IMR-90 (cell line): ENCODE results near the gene ST7. TPM values are rescaled to one million over a fixed set of nuclear protein-coding genes. Genes with fewer than 3 reads are reported as not detected.

Experiments used
- ATAC-seq: fragments of 200-7000 bp; cut with Tn5 transposase; 2 replicates; pipeline ENCODE4 v1.9.1; 2020; ENCODE audit warnings: low read depth, mild to moderate bottlenecking, moderate library complexity
- BruUV-seq: library from RNA; stranded (reverse); fragments of 400-500 nt; replicated peaks from 2 replicates; lab custom pipeline; 2021; lab: Mats Ljungman, UMichigan
- CTCF ChIA-PET: fragments of 300-600 bp; formaldehyde crosslinking; extraction: SDS; loops from one replicate; lab custom pipeline; 2021; ENCODE audit warnings: antibody characterized with exemption; lab: Yijun Ruan, JAX
- POLR2A ChIA-PET: fragments of 300-600 bp; sonication (Branson Sonifier 250); formaldehyde crosslinking; loops from one replicate; lab custom pipeline; 2022; ENCODE audit warnings: antibody characterized with exemption; ENCODE audit not compliant: unreplicated experiment; lab: Charles Lee
- DNase-seq: peaks from one replicate; pipeline ENCODE4 v3.0.0; 2013
- H2AFZ ChIP-seq: replicated peaks from 2 replicates; pipeline ENCODE3; 2013; ENCODE audit warnings: low read length, mild to moderate bottlenecking; ENCODE audit not compliant: poor library complexity
- H2AK5ac ChIP-seq: 2 replicates; pipeline ENCODE4 v1.6.1; 2013; ENCODE audit warnings: low read depth, low read length, inconsistent platforms
- H2AK9ac ChIP-seq: replicated peaks from 2 replicates; pipeline ENCODE3; 2013; ENCODE audit warnings: mild to moderate bottlenecking, low read depth, low read length, moderate library complexity; ENCODE audit not compliant: poor library complexity
- H2BK120ac ChIP-seq: 2 replicates; pipeline ENCODE4 v1.6.1; 2013; ENCODE audit warnings: low read depth, low read length, inconsistent platforms
- H2BK15ac ChIP-seq: 3 replicates; pipeline ENCODE4 v1.6.1; 2013; ENCODE audit warnings: low read depth, low read length, inconsistent platforms
- H2BK20ac ChIP-seq: 2 replicates; pipeline ENCODE4 v1.6.1; 2013; ENCODE audit warnings: low read depth, mild to moderate bottlenecking, inconsistent platforms, low read length, moderate library complexity
- H2BK5ac ChIP-seq: 2 replicates; pipeline ENCODE4 v1.6.1; 2013; ENCODE audit warnings: mild to moderate bottlenecking, low read depth, low read length, inconsistent platforms; ENCODE audit not compliant: poor library complexity, severe bottlenecking
- H3K14ac ChIP-seq: replicated peaks from 2 replicates; pipeline ENCODE4 v1.6.1; 2013; ENCODE audit warnings: low read depth, low read length, inconsistent platforms
- H3K18ac ChIP-seq: 2 replicates; pipeline ENCODE4 v1.6.1; 2013; ENCODE audit warnings: low read depth, low read length, control low read depth
- H3K23ac ChIP-seq: 2 replicates; pipeline ENCODE4 v1.6.1; 2013; ENCODE audit warnings: low read depth, low read length, inconsistent platforms
- H3K27ac ChIP-seq: 2 replicates; pipeline ENCODE4 v1.5.1; 2013; ENCODE audit warnings: mild to moderate bottlenecking, control low read depth, low read length; ENCODE audit not compliant: insufficient read depth
- H3K27me3 ChIP-seq: 2 replicates; pipeline ENCODE4 v1.6.1; 2013; ENCODE audit warnings: low read length; ENCODE audit not compliant: control insufficient read depth, insufficient read depth
- H3K36me3 ChIP-seq: 2 replicates; pipeline ENCODE4 v1.6.1; 2013; ENCODE audit warnings: low read length, mixed read lengths; ENCODE audit not compliant: control insufficient read depth, insufficient read depth
- H3K4ac ChIP-seq: 2 replicates; pipeline ENCODE4 v1.6.1; 2013; ENCODE audit warnings: low read depth, low read length, inconsistent platforms
- H3K4me1 ChIP-seq: 2 replicates; pipeline ENCODE4 v1.6.1; 2013; ENCODE audit warnings: low read length, mixed read lengths; ENCODE audit not compliant: control insufficient read depth, insufficient read depth
- H3K4me2 ChIP-seq: 2 replicates; pipeline ENCODE4 v1.6.1; 2013; ENCODE audit warnings: low read depth, mild to moderate bottlenecking, control low read depth, low read length, moderate library complexity
- H3K4me3 ChIP-seq: 2 replicates; pipeline ENCODE4 v1.5.1; 2013; ENCODE audit warnings: low read depth, mild to moderate bottlenecking, control low read depth, low read length, moderate library complexity; ENCODE audit not compliant: insufficient read depth
- H3K56ac ChIP-seq: 2 replicates; pipeline ENCODE4 v1.6.1; 2013; ENCODE audit warnings: low read length, inconsistent platforms; ENCODE audit not compliant: insufficient read depth; ENCODE audit errors: extremely low read depth
- H3K79me1 ChIP-seq, 2 experiments: 2 replicates each; pipeline ENCODE4 v1.6.1; 2013; ENCODE audit warnings: low read length in 2 of 2, inconsistent platforms in 1 of 2, low read depth in 1 of 2
- H3K9ac ChIP-seq: 2 replicates; pipeline ENCODE4 v1.6.1; 2013; ENCODE audit warnings: low read depth, low read length, control low read depth
- H3K9me1 ChIP-seq: 2 replicates; pipeline ENCODE4 v1.6.1; 2013; ENCODE audit warnings: low read length, inconsistent platforms; ENCODE audit not compliant: insufficient read depth
- H3K9me3 ChIP-seq: 2 replicates; pipeline ENCODE4 v1.6.1; 2013; ENCODE audit warnings: low read length; ENCODE audit not compliant: control insufficient read depth, insufficient read depth
- H4K20me1 ChIP-seq: 2 replicates; pipeline ENCODE4 v1.6.1; 2013; ENCODE audit warnings: low read length, inconsistent platforms; ENCODE audit not compliant: insufficient read depth
- H4K5ac ChIP-seq: 2 replicates; pipeline ENCODE4 v1.6.1; 2013; ENCODE audit warnings: mild to moderate bottlenecking, low read depth, low read length, control low read depth
- H4K8ac ChIP-seq, 2 experiments: 2 replicates each; pipeline ENCODE4 v1.6.1; 2013; ENCODE audit warnings: low read depth in 2 of 2, low read length in 2 of 2, control low read depth in 1 of 2, inconsistent platforms in 1 of 2
- H4K91ac ChIP-seq: 2 replicates; pipeline ENCODE4 v1.6.1; 2013; ENCODE audit warnings: low read depth, low read length, inconsistent platforms; ENCODE audit not compliant: insufficient read depth
- MAFK ChIP-seq: IDR thresholded peaks from 2 replicates; pipeline ENCODE4 v1.6.1; 2012; ENCODE audit warnings: low read depth, low read length, improper control_type of control experiment
- WGBS, 2 experiments: methylation state at CpG; one replicate each; pipeline versions ENCODE4 v1.1.5 to v1.1.7; 2013; ENCODE audit warnings: missing lambda C conversion rate in 2 of 2; ENCODE audit not compliant: insufficient read length in 1 of 2; ENCODE audit errors: extremely low coverage in 2 of 2; 5-methylcytosine and 5-hydroxymethylcytosine counted together
- dilution Hi-C: fragments of 300-500 bp; cut with HindIII; formaldehyde crosslinking; loops from one replicate; pipeline ENCODE4 v1.14.3; 2018; ENCODE audit warnings: low sequenced_read_pairs; ENCODE audit not compliant: unreplicated experiment
- in situ Hi-C: fragments of 300-500 bp; cut with MboI; formaldehyde crosslinking; loops from 3 replicates; pipeline ENCODE4 v1.14.3; 2019; ENCODE audit warnings: low sequenced_read_pairs, inconsistent platforms, mixed read lengths
- intact Hi-C: fragments of 100-400 bp; cut with micrococcal nuclease; formaldehyde crosslinking; loops from 2 replicates; pipeline ENCODE4 v1.10.0; 2022
- polyA plus RNA-seq, 3 experiments: library from polyadenylated mRNA; depleted of rRNA; stranded (reverse); fragments of >200 nt; gene quantifications; 2 replicates each; pipeline ENCODE4 v1.2.3, GENCODE V29; 2012; ENCODE audit warnings: low replicate concordance in 1 of 3
- total RNA-seq: library from RNA; depleted of rRNA; stranded (reverse); fragments of >200 nt; gene quantifications from 2 replicates; pipeline ENCODE4 v1.2.3, GENCODE V29; 2012

ST7 gene
- total and polyA plus RNA-seq, 2 of the 4 experiments (the other 2 are of a cell fraction) = 18.6 to 26.0 TPM

DNA sequence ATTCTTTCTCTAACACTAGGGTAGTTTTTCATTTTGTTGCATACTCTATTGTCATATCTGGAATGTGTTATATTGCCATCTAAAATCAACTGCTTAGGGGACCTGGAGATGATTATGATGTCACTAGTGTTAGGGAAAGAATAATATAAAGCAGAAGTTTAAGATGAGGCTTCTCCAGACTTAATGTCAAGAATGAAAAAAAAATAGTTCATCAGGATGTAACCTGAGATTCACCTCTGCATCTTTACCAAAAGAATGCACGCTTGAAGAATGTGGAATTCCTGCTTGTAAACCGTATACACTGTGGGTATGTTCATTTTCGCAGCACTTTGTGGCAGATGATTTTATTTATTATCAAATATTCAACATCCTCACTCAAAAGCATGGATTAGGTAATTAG lies 184.6 kb downstream of the ST7 start:
- CTCF ChIA-PET = no interaction called here

More for the DNA sequence above, 184.6 kb downstream of the ST7 start:
- Histone ChIP-seq H2BK15ac (no peak overlapping the region), H3K4ac (no peak overlapping the region), H2BK120ac (no peak overlapping the region), H2BK20ac (no peak overlapping the region), H3K36me3 (peaks cover 11% of the 10 kb centered on the region), H3K4me2 (no peak overlapping the region), H3K4me1 (peaks cover 7% of the 10 kb centered on the region), H3K9ac (no peak overlapping the region), H4K20me1 (no peaks in the 10 kb centered on the region), H3K27ac (no peak overlapping the region), H3K9me1 (0 out of 2 replicates have a peak, but pooled peaks cover 8% of the 10 kb centered on the region), H4K8ac (no peak overlapping the region), H3K4me3 (no peak overlapping the region), H3K23ac (no peak overlapping the region), H3K79me1 (peaks cover 4% of the 10 kb centered on the region in 2 experiments; a peak in 2 of 4 replicates), H2BK5ac (no peak overlapping the region), H3K56ac (no peak overlapping the region), H2AK5ac (no peak overlapping the region), H3K27me3 (no peaks in the 10 kb centered on the region), H2AFZ (no peak overlapping the region), H2AK9ac (no peak overlapping the region), H3K18ac (no peak overlapping the region), H4K5ac (no peak overlapping the region), H4K91ac (no peak overlapping the region), H3K9me3 (no peaks in the 10 kb centered on the region), H3K14ac (no peak overlapping the region)
- BruUV-seq = no TSS peak
- POLR2A ChIA-PET = no interaction called here
- no peak for TF ChIP-seq MAFK
- DNase-seq = no peak
- intact Hi-C loops (loop anchor here (5.0 kb wide), 1 partner anchor 74 kb away; no protein-coding TSS in a partner anchor), dilution Hi-C loops (no loop called here), in situ Hi-C loops (no loop called here)
- WGBS, 2 experiments = no CpG with 5 or more reads among the region's 3 CpGs
- ATAC-seq = no peak
